GM23248 (cell line): Measurements from ENCODE around the gene RAB24. TPM values are rescaled to one million over a fixed set of nuclear protein-coding genes. Genes with fewer than 3 reads are reported as not detected.

Experiments used
- DNase-seq: peaks from one replicate; pipeline ENCODE4 v3.0.0-alpha.2; 2015
- H2AFZ ChIP-seq: fragments of 200-600 bp; sonication (generic); 2 replicates; pipeline ENCODE4 v1.6.1; 2016; ENCODE audit warnings: antibody characterized with exemption
- H3F3A ChIP-seq: fragments of 200-600 bp; sonication (generic); 2 replicates; pipeline ENCODE4 v1.6.1; 2016; ENCODE audit warnings: mild to moderate bottlenecking, antibody characterized with exemption, mixed run types; ENCODE audit not compliant: insufficient read depth
- H3K27ac ChIP-seq: fragments of 200-600 bp; sonication (generic); 2 replicates; pipeline ENCODE4 v1.5.1; 2016; ENCODE audit warnings: mild to moderate bottlenecking
- H3K27me3 ChIP-seq: fragments of 200-600 bp; sonication (generic); replicated peaks from 2 replicates; pipeline ENCODE4 v1.6.1; 2016; ENCODE audit warnings: mild to moderate bottlenecking; ENCODE audit not compliant: insufficient read depth
- H3K36me3 ChIP-seq: fragments of 200-600 bp; sonication (generic); 2 replicates; pipeline ENCODE4 v1.6.1; 2016; ENCODE audit warnings: low read depth, mild to moderate bottlenecking
- H3K4me1 ChIP-seq: fragments of 200-600 bp; sonication (generic); 2 replicates; pipeline ENCODE4 v1.6.1; 2016; ENCODE audit warnings: mild to moderate bottlenecking; ENCODE audit not compliant: insufficient read depth
- H3K4me2 ChIP-seq: fragments of 200-600 bp; sonication (generic); one replicate; pipeline ENCODE4 v1.6.1; 2016; ENCODE audit warnings: mild to moderate bottlenecking; ENCODE audit not compliant: unreplicated experiment
- H3K4me3 ChIP-seq: fragments of 200-600 bp; sonication (generic); 2 replicates; pipeline ENCODE4 v1.5.1; 2016; ENCODE audit warnings: mild to moderate bottlenecking
- H3K79me2 ChIP-seq: fragments of 200-600 bp; sonication (generic); 2 replicates; pipeline ENCODE4 v1.6.1; 2016; ENCODE audit warnings: mild to moderate bottlenecking; ENCODE audit not compliant: insufficient read depth
- H3K9ac ChIP-seq: fragments of 200-600 bp; sonication (generic); 2 replicates; pipeline ENCODE4 v1.6.1; 2016; ENCODE audit warnings: mild to moderate bottlenecking
- H3K9me2 ChIP-seq: fragments of 200-600 bp; sonication (generic); 2 replicates; pipeline ENCODE4 v1.6.1; 2016; ENCODE audit warnings: mixed run types, mild to moderate bottlenecking, moderate library complexity; ENCODE audit not compliant: insufficient read depth
- H3K9me3 ChIP-seq: fragments of 200-600 bp; sonication (generic); one replicate; pipeline ENCODE4 v1.6.1; 2017; ENCODE audit warnings: low read depth
- H4K20me1 ChIP-seq: fragments of 200-600 bp; sonication (generic); 2 replicates; pipeline ENCODE4 v1.6.0; 2016; ENCODE audit not compliant: insufficient read depth
- EZH2 ChIP-seq: fragments of 200-600 bp; sonication (generic); IDR thresholded peaks from 2 replicates; pipeline ENCODE4 v1.6.1; 2018; ENCODE audit warnings: antibody characterized with exemption, mild to moderate bottlenecking; ENCODE audit not compliant: insufficient read depth, poor library complexity, severe bottlenecking
- EZH2phosphoT487 ChIP-seq: fragments of 200-600 bp; sonication (generic); IDR thresholded peaks from 2 replicates; pipeline ENCODE4 v1.6.1; 2018; ENCODE audit warnings: antibody characterized with exemption, moderate library complexity, mild to moderate bottlenecking, low read depth; ENCODE audit not compliant: insufficient read depth
- WGBS, 2 experiments: methylation state at CpG; one replicate each; pipeline ENCODE4 v1.1.6; 2015 to 2017; ENCODE audit warnings: low lambda C conversion rate in 2 of 2, low coverage in 1 of 2; ENCODE audit errors: missing lambda C conversion rate in 2 of 2; 5-methylcytosine and 5-hydroxymethylcytosine counted together
- in situ Hi-C: fragments of 300-500 bp; cut with MboI; formaldehyde crosslinking; loops from 2 replicates; pipeline ENCODE4 v1.15.0; 2020
- polyA plus RNA-seq: library from polyadenylated mRNA; unstranded; fragments of >200 nt; fragmentation: Nextera tagmentation; extraction: Ambion mirVana; gene quantifications from 2 replicates; pipeline ENCODE4 v1.2.1, GENCODE V29; 2016
- total RNA-seq: library from RNA; depleted of rRNA; stranded (reverse); fragments of >200 nt; shearing (Covaris generic); gene quantifications from 2 replicates; pipeline ENCODE4 v1.2.3, GENCODE V29; 2014

RAB24 gene
- total and polyA plus RNA-seq, 2 experiments from 2014 or later: 28.9 to 31.5 TPM

DNA sequence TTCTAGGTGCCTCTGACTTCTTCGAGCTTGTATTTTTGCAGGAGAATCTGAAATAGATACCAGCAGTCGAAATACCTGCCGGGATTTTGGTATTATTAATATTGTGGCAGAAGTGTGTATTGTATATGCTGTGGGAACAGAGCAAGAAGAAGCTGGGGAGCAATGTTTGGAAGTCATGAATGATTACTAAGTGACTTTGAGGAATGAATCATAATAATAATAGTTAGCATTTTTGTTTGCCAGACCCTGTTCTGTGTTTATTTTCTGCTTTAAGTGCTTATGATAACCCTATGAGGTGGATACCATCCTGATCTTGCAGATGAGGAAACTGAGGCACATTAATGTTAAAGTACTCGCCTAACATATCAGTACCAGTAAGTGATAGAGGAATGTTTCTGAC is 32.4 kb downstream of the RAB24 start:
- peaks cover 11% of the 10 kb centered on the region for H3F3A ChIP-seq
- H4K20me1 ChIP-seq: no peaks in the 10 kb centered on the region
- TF ChIP-seq EZH2phosphoT487: no peak
- in situ Hi-C loops: no loop called here
- H3K79me2 ChIP-seq: no peaks in the 10 kb centered on the region
- no peak overlapping the region for H3K9ac ChIP-seq
- H3K9me3 ChIP-seq: no peaks in the 10 kb centered on the region
- H3K9me2 ChIP-seq: no peaks in the 10 kb centered on the region
- H3K36me3 ChIP-seq: peaks cover 40% of the 10 kb centered on the region
- no peak overlapping the region for H3K27ac ChIP-seq
- no peaks in the 10 kb centered on the region for H3K4me1 ChIP-seq
- no peaks in the 10 kb centered on the region for H3K27me3 ChIP-seq
- 95 to 97% methylated on average over 4 of the region's 4 CpGs for WGBS, 2 experiments
- no peak overlapping the region for H3K4me3 ChIP-seq
- no peak overlapping the region for H3K4me2 ChIP-seq
- no peak overlapping the region for H2AFZ ChIP-seq
- peak; percentile 6 for DNase-seq

DNA sequence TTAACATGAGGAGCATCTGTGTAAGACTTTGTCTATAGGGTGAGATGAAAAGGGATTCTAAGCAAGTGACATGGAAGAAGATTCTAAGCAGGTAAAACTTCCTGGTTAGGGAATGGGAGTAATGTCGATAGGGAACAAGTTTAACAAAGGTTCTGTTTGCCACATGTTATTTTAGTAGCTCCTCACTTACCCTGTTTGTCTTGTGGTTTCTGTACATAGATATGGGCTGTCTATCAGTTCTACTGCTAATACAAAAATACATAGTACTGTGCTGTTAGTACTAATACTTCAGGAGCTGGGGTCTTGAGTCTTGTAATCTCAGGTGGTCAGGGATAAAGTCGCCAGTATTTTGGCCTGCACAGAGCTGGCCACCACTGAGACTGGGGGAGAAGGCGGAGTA is 32.9 kb downstream of the RAB24 start:
- Histone ChIP-seq H3K9me2 (no peaks in the 10 kb centered on the region), H3K4me2 (no peak overlapping the region), H2AFZ (no peak overlapping the region), H3K27ac (no peak overlapping the region), H3F3A (peaks cover 11% of the 10 kb centered on the region), H3K4me3 (no peak overlapping the region), H3K27me3 (no peaks in the 10 kb centered on the region), H3K9ac (no peak overlapping the region), H4K20me1 (no peaks in the 10 kb centered on the region), H3K79me2 (no peaks in the 10 kb centered on the region), H3K9me3 (no peaks in the 10 kb centered on the region), H3K4me1 (no peaks in the 10 kb centered on the region), H3K36me3 (peaks cover 35% of the 10 kb centered on the region)
- no peak for DNase-seq
- in situ Hi-C loops: no loop called here
- WGBS, 2 experiments: 66 to 68% methylated on average over 3 of the region's 3 CpGs
- TF ChIP-seq EZH2 (no peak), EZH2phosphoT487 (no peak)

DNA sequence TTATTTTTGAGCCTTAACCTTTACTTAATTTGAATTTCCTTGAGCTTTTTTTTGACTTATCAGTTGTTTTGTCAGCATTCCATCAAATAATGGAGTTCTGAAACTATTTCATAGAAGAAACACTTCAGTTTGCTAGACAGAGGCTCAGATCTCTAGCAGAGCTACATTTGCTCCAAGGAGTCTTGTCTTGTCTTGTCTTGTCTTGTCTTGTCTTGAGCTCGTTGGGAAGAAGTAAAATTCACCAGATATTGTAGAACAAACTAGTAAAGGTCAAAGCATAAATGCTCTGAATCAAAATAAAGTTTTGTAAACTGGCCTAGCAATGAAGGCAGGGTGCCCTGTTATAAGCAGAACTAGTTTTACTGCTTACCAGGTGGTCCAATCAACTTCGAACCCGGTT is 33.5 kb downstream of the RAB24 start:
- Histone ChIP-seq H3K9me3 (no peaks in the 10 kb centered on the region), H3K9me2 (no peaks in the 10 kb centered on the region), H3K36me3 (peaks cover 32% of the 10 kb centered on the region), H3K27ac (no peak overlapping the region), H3K27me3 (no peaks in the 10 kb centered on the region), H3F3A (peaks cover 11% of the 10 kb centered on the region), H3K4me3 (no peak overlapping the region), H3K79me2 (no peaks in the 10 kb centered on the region), H4K20me1 (no peaks in the 10 kb centered on the region), H3K4me2 (no peak overlapping the region), H3K9ac (no peak overlapping the region), H3K4me1 (no peaks in the 10 kb centered on the region), H2AFZ (no peak overlapping the region)
- in situ Hi-C loops: no loop called here
- no peak for DNase-seq
- TF ChIP-seq EZH2 (no peak), EZH2phosphoT487 (no peak)
- WGBS, 2 experiments: 95 to 99% methylated on average over 3 of the region's 3 CpGs

DNA sequence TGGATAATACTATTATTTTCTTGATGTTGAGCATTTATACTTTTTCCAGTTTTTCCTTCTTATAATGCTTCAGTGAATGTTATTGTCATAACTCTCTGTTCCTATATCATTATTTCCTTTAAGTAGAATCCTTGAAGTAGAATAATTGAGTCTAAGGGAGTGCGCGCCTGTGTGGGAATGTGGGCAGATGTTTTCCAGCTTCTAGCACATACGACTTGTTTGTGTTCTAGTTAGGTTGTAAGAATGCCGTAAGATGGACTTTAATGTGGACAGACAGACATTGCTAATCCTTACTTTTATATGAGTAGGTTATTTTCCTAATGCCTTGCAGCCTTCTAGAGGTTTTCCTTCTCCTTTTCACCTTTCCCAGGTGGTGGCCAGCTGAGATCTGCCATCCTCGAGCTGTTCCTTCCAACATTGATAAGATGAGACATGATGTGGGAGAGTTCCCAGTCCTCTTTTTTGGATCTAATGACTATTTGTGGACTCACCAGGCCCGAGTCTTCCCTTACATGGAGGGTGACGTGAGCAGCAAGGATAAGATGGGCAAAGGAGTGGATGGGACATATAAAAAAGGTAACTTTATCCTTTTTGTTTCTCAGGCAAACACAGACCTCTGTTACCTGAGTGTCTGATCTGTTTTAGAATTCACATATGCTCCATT is 34.2 kb downstream of the RAB24 start:
- Histone ChIP-seq H3K4me1 (no peaks in the 10 kb centered on the region), H3K36me3 (peaks cover 33% of the 10 kb centered on the region), H2AFZ (no peak overlapping the region), H4K20me1 (no peaks in the 10 kb centered on the region), H3K27ac (no peak overlapping the region), H3F3A (peaks cover 10% of the 10 kb centered on the region), H3K4me3 (no peak overlapping the region), H3K9ac (no peak overlapping the region), H3K79me2 (no peaks in the 10 kb centered on the region), H3K4me2 (no peak overlapping the region), H3K9me2 (no peaks in the 10 kb centered on the region), H3K27me3 (no peaks in the 10 kb centered on the region), H3K9me3 (no peaks in the 10 kb centered on the region)
- no peak for DNase-seq
- TF ChIP-seq EZH2phosphoT487 (no peak), EZH2 (no peak)
- in situ Hi-C loops: no loop called here
- WGBS, 2 experiments: 93% methylated on average over 7 of the region's 7 CpGs
